DOHH2 (cell line): ENCODE results near the gene CAMKK1.

ENCODE experiments used
- H3F3A ChIP-seq: fragments of 200-600 bp; sonication (generic), shearing (Covaris generic); 2 replicates; pipeline ENCODE4 v1.6.0; 2016; ENCODE audit warnings: antibody characterized with exemption, mild to moderate bottlenecking; ENCODE audit not compliant: control insufficient read depth, insufficient read depth
- H3K27ac ChIP-seq: fragments of 200-600 bp; sonication (generic); 2 replicates; pipeline ENCODE4 v1.5.1; 2014; ENCODE audit warnings: low read depth, mild to moderate bottlenecking, low read length, moderate library complexity
- H3K27me3 ChIP-seq: fragments of 200-600 bp; sonication (generic); 2 replicates; pipeline ENCODE4 v1.6.1; 2014; ENCODE audit warnings: mild to moderate bottlenecking, low read length, mixed read lengths; ENCODE audit not compliant: control insufficient read depth
- H3K36me3 ChIP-seq: fragments of 200-600 bp; sonication (generic); 2 replicates; pipeline ENCODE4 v1.6.1; 2014; ENCODE audit warnings: mild to moderate bottlenecking, low read length, moderate library complexity, mixed read lengths; ENCODE audit not compliant: control insufficient read depth
- H3K4me1 ChIP-seq: fragments of 200-600 bp; sonication (generic); 2 replicates; pipeline ENCODE4 v1.6.1; 2014; ENCODE audit warnings: mild to moderate bottlenecking, low read length, mixed read lengths; ENCODE audit not compliant: control insufficient read depth
- H3K4me2 ChIP-seq: fragments of 200-600 bp; sonication (generic); 2 replicates; pipeline ENCODE4 v1.6.0; 2014; ENCODE audit warnings: mild to moderate bottlenecking, low read length, moderate library complexity
- H3K4me3 ChIP-seq: fragments of 200-600 bp; sonication (generic); 2 replicates; pipeline ENCODE4 v1.5.1; 2014; ENCODE audit warnings: mild to moderate bottlenecking, low read length, mixed read lengths
- H3K79me2 ChIP-seq: fragments of 200-600 bp; sonication (generic); 2 replicates; pipeline ENCODE4 v1.6.1; 2014; ENCODE audit warnings: mild to moderate bottlenecking, low read length, mixed read lengths; ENCODE audit not compliant: control insufficient read depth
- H3K9me2 ChIP-seq: fragments of 200-600 bp; sonication (generic); replicated peaks from 2 replicates; pipeline ENCODE4 v1.6.1; 2014; ENCODE audit warnings: mild to moderate bottlenecking, low read length, mixed read lengths; ENCODE audit not compliant: control insufficient read depth
- H3K9me3 ChIP-seq: fragments of 200-600 bp; sonication (generic); 2 replicates; pipeline ENCODE4 v1.6.1; 2014; ENCODE audit warnings: antibody characterized with exemption, low read length, mixed read lengths; ENCODE audit not compliant: control insufficient read depth, insufficient read depth
- H4K20me1 ChIP-seq: fragments of 200-600 bp; sonication (generic); 2 replicates; pipeline ENCODE4 v1.6.0; 2014; ENCODE audit warnings: low read depth, mild to moderate bottlenecking, antibody characterized with exemption, low read length, moderate library complexity; ENCODE audit not compliant: control insufficient read depth, insufficient read depth
- CTCF ChIP-seq: fragments of 200-600 bp; sonication (generic); IDR thresholded peaks from one replicate; pipeline ENCODE4 v1.5.1; 2014; ENCODE audit warnings: antibody characterized with exemption, mild to moderate bottlenecking, low read depth, low read length; ENCODE audit not compliant: poor library complexity, severe bottlenecking
- EZH2phosphoT487 ChIP-seq: fragments of 200-600 bp; sonication (generic); IDR thresholded peaks from 2 replicates; pipeline ENCODE4 v1.6.1; 2017; ENCODE audit warnings: borderline replicate concordance, mild to moderate bottlenecking, antibody characterized with exemption, low read length, moderate library complexity, mixed read lengths

Gene CAMKK1

GRCh38 chr17:3851461-3852100, 41.3 kb downstream of the CAMKK1 start:
- no peak overlapping the region for H3K4me2 ChIP-seq
- H3K9me3 ChIP-seq: no peaks in the 10 kb centered on the region
- H3K79me2 ChIP-seq: no peaks in the 10 kb centered on the region

GRCh38 chr17:3848229-3848835, 44.5 kb downstream of the CAMKK1 start:
- no peak overlapping the region for H3K4me3 ChIP-seq
- peaks cover 19% of the 10 kb centered on the region; the same call in 1 of the 2 replicates for H4K20me1 ChIP-seq
- H3K36me3 ChIP-seq: peaks cover 17% of the 10 kb centered on the region
- no peaks in the 10 kb centered on the region for H3K27me3 ChIP-seq
- no peak overlapping the region for H3K27ac ChIP-seq
- no peaks in the 10 kb centered on the region for H3K9me2 ChIP-seq
- H3K9me3 ChIP-seq: no peaks in the 10 kb centered on the region
- peaks cover 21% of the 10 kb centered on the region for H3K4me1 ChIP-seq
- peaks cover 27% of the 10 kb centered on the region for H3K79me2 ChIP-seq
- no peak overlapping the region for H3K4me2 ChIP-seq
- TF ChIP-seq CTCF: no peak
- no peak for TF ChIP-seq EZH2phosphoT487
- no peaks in the 10 kb centered on the region for H3F3A ChIP-seq

More at GRCh38 chr17:3851461-3852100, 41.3 kb downstream of the CAMKK1 start:
- H3K4me3 ChIP-seq: no peak overlapping the region
- TF ChIP-seq CTCF (no peak), EZH2phosphoT487 (no peak)
- H3K36me3 ChIP-seq: no peaks in the 10 kb centered on the region
- H3K4me1 ChIP-seq: peaks cover under 1% of the 10 kb centered on the region
- H3F3A ChIP-seq: no peaks in the 10 kb centered on the region
- no peak overlapping the region for H3K27ac ChIP-seq
- H3K9me2 ChIP-seq: no peaks in the 10 kb centered on the region
- no peaks in the 10 kb centered on the region for H3K27me3 ChIP-seq
- H4K20me1 ChIP-seq: no peaks in the 10 kb centered on the region

- H3K27me3 ChIP-seq: no peaks in the 10 kb centered on the region
- no peak for TF ChIP-seq EZH2phosphoT487
- no peak for TF ChIP-seq CTCF
- H4K20me1 ChIP-seq: peaks cover 19% of the 10 kb centered on the region; the same call in 1 of the 2 replicates
- no peaks in the 10 kb centered on the region for H3K9me3 ChIP-seq
- no peaks in the 10 kb centered on the region for H3K9me2 ChIP-seq
- H3K4me3 ChIP-seq: no peak overlapping the region
- H3K4me1 ChIP-seq: peaks cover 21% of the 10 kb centered on the region
- H3K79me2 ChIP-seq: peaks cover 38% of the 10 kb centered on the region
- H3K4me2 ChIP-seq: no peak overlapping the region
- no peak overlapping the region for H3K27ac ChIP-seq
- H3F3A ChIP-seq: no peaks in the 10 kb centered on the region
- peaks cover 28% of the 10 kb centered on the region for H3K36me3 ChIP-seq
Measured at GRCh38 chr17:3847165-3847670, 45.6 kb downstream of the CAMKK1 start.
